Left lung (tissue), 10 donors: ENCODE data around the gene VWA3A. TPM values are rescaled to one million over a fixed set of nuclear protein-coding genes. Genes with fewer than 3 reads are reported as not detected.
"Not testable (repeated sequence)": the region's sequence is repeated elsewhere in the genome, so short reads cannot be mapped to it uniquely, and the experiment has no call there.

Source experiments
- ATAC-seq: fragments of 200-7000 bp; cut with Tn5 transposase; one replicate; pipeline ENCODE4 v1.9.1; 2020; ENCODE audit warnings: moderate library complexity
- DNase-seq, 4 donors: peaks; one replicate each; pipeline ENCODE4 v3.0.0-alpha.2; 2013 to 2020
- H3K27ac ChIP-seq, 2 donors: fragments of 200-600 bp; sonication (generic) in 1 of 2; one replicate each; pipeline versions ENCODE4 v1.5.0 to v1.8.0; 2020 to 2021
- H3K27me3 ChIP-seq, 2 donors: fragments of 200-600 bp; sonication (generic) in 1 of 2; one replicate each; pipeline versions ENCODE4 v1.5.0 to v1.8.0; 2020 to 2021
- H3K36me3 ChIP-seq, 2 donors: fragments of 200-600 bp; sonication (generic) in 1 of 2; one replicate each; pipeline versions ENCODE4 v1.5.0 to v1.8.0; 2020 to 2021
- H3K4me1 ChIP-seq, 2 donors: fragments of 200-600 bp; one replicate each; pipeline ENCODE4 v1.8.0; 2021
- H3K4me3 ChIP-seq, 2 donors: fragments of 200-600 bp; sonication (generic) in 1 of 2; one replicate each; pipeline versions ENCODE4 v1.5.0 to v1.8.0; 2020 to 2021; ENCODE audit warnings: mild to moderate bottlenecking in 1 of 2
- H3K9me3 ChIP-seq, 2 donors: fragments of 200-600 bp; sonication (generic) in 1 of 2; one replicate each; pipeline versions ENCODE4 v1.5.0 to v1.8.0; 2020 to 2021
- CTCF ChIP-seq, 2 donors: fragments of 200-600 bp; sonication (generic) in 1 of 2; IDR thresholded peaks; one replicate each; pipeline versions ENCODE4 v1.5.0 to v1.8.0; 2021; ENCODE audit warnings: antibody characterized with exemption in 2 of 2
- intact Hi-C, 2 donors: fragments of 100-400 bp; cut with DNase I; formaldehyde crosslinking; loops; one replicate each; pipeline versions ENCODE4 v1.11.2 to v1.14.2; 2022
- polyA plus RNA-seq, 6 donors: library from polyadenylated mRNA; unstranded; fragments of 120-200 nt; gene quantifications; one replicate each; pipeline ENCODE4 v1.2.1, GENCODE V29; 2013; ENCODE audit not compliant: insufficient read length in 6 of 6
- total RNA-seq, 2 donors: library from RNA; stranded (reverse); fragmentation: NEBNext Ultra II Directional; extraction: Animal tissue kit (Norgen Biotek cat#: 25700); gene quantifications; one replicate each; pipeline ENCODE4 v1.2.1, GENCODE V29; 2021
- donor health status: DM: no; HTN: yes; CAD: no.
- donor health status: DM: no; HTN: no; CAD: no.

The VWA3A gene
- total and polyA plus RNA-seq, 8 donors = 0.12 to 7.1 (median 4.9) TPM

- Histone ChIP-seq H3K27ac (no peak overlapping the region), H3K4me3 (no peak overlapping the region), H3K27me3 (no peaks in the 10 kb centered on the region), H3K4me1 (no peaks in the 10 kb centered on the region), H3K9me3 (no peaks in the 10 kb centered on the region), H3K36me3 (no peaks in the 10 kb centered on the region)
- TF ChIP-seq CTCF (IDR thresholded peaks at IDR 0.05) = no peak
- intact Hi-C loops = no loop called here
- DNase-seq = no peak
- no peak for ATAC-seq
These were observed 79.6 kb downstream of the VWA3A start for GRCh38 chr16:22171953-22172352.

- H3K36me3 ChIP-seq, H3K27ac ChIP-seq, H3K4me1 ChIP-seq, H3K4me3 ChIP-seq, DNase-seq, intact Hi-C loops, H3K9me3 ChIP-seq, H3K27me3 ChIP-seq, ATAC-seq: not testable (repeated sequence)
These were observed 80.3 kb downstream of the VWA3A start for GRCh38 chr16:22172642-22173041.

DNA sequence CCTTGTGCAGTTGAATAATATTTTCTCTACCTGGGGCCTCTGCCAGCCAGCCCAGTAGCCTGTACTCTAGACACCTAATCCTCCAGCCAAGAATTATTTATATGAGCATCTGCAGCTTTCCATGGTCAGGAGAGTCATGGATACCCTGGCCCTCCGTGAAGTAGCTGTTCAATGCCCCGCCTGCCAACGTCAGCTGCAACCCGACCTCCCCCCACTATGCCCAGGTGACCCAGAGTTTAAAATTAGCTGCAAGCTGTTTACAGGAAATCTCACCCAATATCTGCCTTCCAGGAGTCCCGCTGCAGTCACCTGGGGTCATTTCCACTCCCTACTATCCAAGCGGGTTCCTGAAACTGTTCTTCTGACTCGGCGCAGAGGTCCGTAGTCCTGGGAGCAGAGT is 82.3 kb downstream of the VWA3A start:
- no peaks in the 10 kb centered on the region for H3K4me1 ChIP-seq

GRCh38 chr16:22177968-22178930 is 85.9 kb downstream of the VWA3A start:
- intact Hi-C loops = no loop called here
- Histone ChIP-seq H3K4me3 (no peak overlapping the region), H3K4me1 (no peaks in the 10 kb centered on the region), H3K36me3 (no peaks in the 10 kb centered on the region), H3K9me3 (no peaks in the 10 kb centered on the region), H3K27ac (no peak overlapping the region), H3K27me3 (no peaks in the 10 kb centered on the region)
- TF ChIP-seq CTCF (IDR thresholded peaks at IDR 0.05) = no peak
- DNase-seq (peak in 1 of 4 donors; percentile 41), ATAC-seq (no peak)

More for the DNA sequence above, 82.3 kb downstream of the VWA3A start:
- intact Hi-C loops = no loop called here
- H3K9me3 ChIP-seq = no peaks in the 10 kb centered on the region
- H3K27me3 ChIP-seq = no peaks in the 10 kb centered on the region
- DNase-seq (peak in 1 of 4 donors; percentile 40), ATAC-seq (peak; percentile 66)
- H3K4me3 ChIP-seq = no peak overlapping the region
- TF ChIP-seq CTCF (IDR thresholded peaks at IDR 0.05) = no peak
- H3K36me3 ChIP-seq = no peaks in the 10 kb centered on the region
- no peak overlapping the region for H3K27ac ChIP-seq

DNA sequence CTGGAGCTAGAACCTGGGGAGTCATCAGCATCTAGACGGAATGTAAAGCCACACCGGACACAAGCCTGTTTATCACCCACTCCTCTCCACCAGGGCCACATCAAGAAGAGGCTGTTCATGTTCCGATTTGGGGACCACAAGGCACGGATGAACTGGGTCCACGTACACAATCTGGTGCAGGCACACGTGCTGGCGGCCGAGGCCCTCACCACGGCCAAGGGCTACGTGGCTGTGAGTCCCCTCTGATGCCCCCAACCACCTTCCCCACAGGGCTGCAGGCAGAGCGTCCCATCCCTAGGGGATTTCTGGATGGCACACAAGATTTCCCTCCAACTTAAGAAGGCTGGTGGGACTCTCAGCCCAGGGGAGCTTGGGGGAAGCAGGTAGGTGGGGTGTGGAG is 89.1 kb downstream of the VWA3A start:
- no peak for TF ChIP-seq CTCF (IDR thresholded peaks at IDR 0.05)
- Histone ChIP-seq H3K4me3 (no peak overlapping the region), H3K27ac (no peak overlapping the region), H3K9me3 (no peaks in the 10 kb centered on the region), H3K27me3 (no peaks in the 10 kb centered on the region), H3K4me1 (no peaks in the 10 kb centered on the region), H3K36me3 (no peaks in the 10 kb centered on the region)
- ATAC-seq (no peak), DNase-seq (no peak)
- intact Hi-C loops = loop anchor here in 1 of 2 donors (10.0 kb wide), 1 partner anchor 177 kb away; the partner anchor contains the start of genes MOSMO and PDZD9
